GOT3 (cell line): ENCODE measurements around the gene F12.
"Not testable (repeated sequence)": the region's sequence is repeated elsewhere in the genome, so short reads cannot be mapped to it uniquely, and the experiment has no call there.

Experiments used
- DNase-seq: peaks from one replicate; lab custom pipeline; 2025; ENCODE audit warnings: mixed read lengths; lab: John Stamatoyannopoulos, UW

The F12 gene

DNA sequence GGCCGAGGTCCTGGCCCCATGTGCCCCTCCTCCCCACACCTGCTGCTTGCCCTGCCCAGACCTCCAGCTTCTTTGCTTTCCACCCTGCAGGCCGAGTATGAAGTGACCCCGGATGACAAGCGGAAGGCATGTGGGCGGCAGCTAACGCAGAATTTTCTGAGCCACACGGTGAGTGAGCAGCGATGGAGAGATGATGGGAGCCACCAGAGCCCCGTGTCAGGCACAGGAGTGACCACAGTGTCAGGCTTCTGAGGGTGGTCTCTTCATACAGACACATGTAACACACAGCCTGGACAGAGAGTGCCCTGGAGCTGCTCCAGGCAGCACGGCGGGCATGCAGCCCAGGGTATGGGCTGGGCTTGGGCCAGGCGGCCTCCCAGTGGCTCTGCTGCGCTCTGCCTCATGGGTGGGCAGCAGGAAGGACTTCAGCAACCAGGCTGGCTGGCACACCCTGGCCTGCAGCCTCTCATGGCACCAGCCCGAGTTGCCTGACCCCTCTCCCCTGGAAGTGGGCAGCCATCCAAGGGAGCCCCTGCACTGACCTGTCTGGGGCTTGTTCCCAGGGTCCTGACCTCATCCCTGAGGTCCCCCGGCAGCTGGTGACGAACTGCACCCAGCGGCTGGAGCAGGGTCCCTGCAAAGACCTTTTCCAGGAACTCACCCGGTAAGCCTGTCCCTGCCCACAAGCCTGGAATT is 22.9 kb upstream of the F12 start:
- DNase-seq = no peak

- DNase-seq = no peak
Measured at GRCh38 chr5:177431317-177432142, 22.2 kb upstream of the F12 start.

GRCh38 chr5:177430972-177431316 is 21.6 kb upstream of the F12 start:
- no peak for DNase-seq

DNA sequence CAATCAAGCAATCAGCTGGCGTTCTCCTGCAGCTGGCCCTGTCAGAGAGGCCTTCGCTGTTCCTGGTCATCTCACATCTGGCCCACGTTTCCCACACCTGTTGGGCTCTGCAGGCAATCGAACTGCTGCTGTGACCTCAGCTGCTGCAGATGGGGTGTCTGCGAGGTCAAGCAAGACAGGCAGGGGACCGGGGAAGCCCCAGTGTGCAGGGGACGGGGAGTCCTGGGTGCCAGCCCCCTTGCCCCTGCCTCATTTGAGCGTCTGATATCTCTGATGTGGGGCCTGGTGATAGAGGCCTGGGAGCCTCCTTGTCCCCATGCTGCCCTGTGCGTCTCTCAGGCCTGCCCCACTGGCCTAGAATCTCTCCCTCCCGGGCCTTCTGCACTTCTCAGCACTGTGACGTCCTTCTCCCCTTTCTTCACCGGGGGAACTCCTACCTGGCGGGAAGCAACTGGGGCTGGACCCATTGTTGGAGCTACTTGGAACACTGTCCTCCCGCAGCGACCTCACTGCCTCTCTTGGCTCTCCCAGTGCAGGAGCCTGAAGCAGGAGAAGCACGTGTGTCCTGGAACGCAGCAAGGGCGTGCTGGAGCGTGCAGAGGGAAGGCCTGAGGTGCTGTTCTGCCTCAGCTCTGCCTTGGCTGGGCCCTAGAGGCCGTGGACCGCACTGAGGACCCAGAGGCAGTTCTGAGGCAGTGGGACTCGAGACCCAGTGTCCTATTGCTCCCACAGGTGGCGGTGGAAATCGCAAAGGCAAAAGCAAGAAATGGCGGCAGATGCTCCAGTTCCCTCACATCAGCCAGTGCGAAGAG is 21.0 kb upstream of the F12 start:
- no peak for DNase-seq

- DNase-seq = no peak
Measured at GRCh38 chr5:177429248-177430040, 20.1 kb upstream of the F12 start.

DNA sequence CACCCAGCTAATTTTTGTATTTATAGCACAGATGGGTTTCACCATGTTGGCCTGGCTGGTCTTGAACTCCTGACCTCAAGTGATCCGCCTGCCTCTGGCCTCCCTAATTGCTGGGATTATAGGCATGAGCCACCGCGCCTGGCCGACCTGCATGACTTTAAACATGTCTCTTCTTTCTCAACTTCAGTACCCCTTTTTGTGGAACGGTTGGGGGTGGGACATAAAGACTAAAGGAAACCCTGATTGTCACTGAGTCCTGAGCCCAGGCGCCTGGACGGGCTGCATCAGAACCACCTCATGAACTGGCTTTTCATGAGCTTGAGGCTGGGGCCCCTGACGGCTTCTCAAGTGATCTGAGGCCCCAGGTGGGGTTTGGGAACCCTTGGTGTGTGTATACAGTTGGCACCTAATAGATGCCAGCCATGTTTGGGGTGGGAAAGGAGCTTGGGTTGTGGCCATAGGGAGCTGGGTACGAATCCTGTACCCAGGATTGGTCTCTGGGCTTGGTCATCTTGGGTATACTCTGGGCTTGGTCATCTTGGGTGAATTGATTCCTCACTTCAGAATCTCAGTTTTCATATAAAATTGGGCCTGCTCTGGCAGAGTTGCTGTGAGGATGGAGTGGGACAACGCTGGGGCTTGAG is 19.3 kb upstream of the F12 start:
- no peak for DNase-seq

DNA sequence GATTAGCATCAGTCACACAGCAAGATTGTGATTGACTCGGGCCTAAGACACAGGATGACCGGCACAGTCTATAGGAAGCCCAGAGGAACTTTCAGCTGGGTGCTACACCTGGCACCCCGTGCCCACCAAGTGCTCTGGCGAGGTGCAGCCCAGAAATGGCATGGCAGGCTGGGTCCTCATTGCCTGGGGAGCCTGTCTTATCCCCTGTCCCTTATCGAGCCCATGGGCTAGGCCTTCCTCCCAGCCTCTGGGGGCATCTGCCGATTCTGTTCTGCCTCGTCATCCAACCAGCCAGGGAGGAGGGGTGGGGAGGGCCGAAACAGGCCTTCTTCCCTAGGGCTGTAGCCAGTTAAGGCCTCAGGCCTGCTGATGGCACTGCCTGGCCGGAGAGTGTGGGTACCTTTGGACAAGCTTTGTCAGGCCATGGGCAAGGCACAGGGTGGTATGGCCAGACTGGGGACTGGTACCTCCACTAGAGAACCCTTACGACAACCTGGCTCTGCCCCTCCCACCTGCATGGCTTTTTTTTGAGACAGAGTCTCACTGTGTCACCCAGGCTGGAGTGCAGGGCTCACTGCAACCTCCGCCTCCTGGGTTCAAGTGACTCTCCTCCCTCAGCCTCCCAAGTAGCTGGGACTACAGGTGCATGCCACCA is 18.7 kb upstream of the F12 start:
- DNase-seq = no peak

- no peak for DNase-seq
Measured at GRCh38 chr5:177427211-177427822, 18.0 kb upstream of the F12 start.

DNA sequence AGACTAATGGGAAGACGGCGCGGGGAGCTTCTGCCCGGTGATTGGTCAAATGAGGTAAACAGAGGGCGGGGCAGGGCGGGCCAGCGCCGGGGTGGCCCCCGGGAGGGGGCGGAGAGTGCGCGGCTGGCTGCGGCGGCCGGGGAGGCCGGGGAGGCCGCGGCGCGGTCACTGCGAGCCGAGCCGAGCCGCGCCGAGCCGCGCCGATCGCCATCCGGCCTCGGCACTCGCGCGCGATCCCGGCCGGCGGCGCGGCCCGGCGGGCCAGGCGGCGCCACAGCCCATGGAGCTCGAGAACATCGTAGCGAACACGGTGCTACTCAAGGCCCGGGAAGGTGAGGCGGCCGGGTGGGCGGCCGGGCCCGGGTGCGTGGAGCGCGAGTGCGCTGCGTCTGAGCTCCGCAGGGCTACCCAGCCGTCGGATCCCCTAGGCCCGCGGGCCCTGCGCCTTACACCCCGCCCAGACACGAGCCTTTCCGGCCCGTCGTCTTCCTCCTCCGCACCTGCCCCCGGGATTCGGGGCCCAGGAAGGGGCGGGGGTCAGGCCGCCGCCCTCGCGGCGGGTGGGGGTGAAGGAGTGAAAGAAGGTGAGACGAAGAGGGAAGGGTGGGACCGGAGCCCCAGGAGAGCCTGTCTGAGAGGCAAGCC is 17.3 kb upstream of the F12 start, which contains the start of gene GRK6:
Gene GRK6 (plus strand): TSS at position 111 of the 645 bp plus-strand sequence. CDS start 170 bp downstream, at position 281.
- DNase-seq = no peak

GRCh38 chr5:177425801-177426565 is 16.6 kb upstream of the F12 start:
- DNase-seq = peak; percentile 99

GRCh38 chr5:177425196-177425800 is 15.9 kb upstream of the F12 start:
- DNase-seq = no peak

- no peak for DNase-seq
Measured at GRCh38 chr5:177423671-177424070, 14.3 kb upstream of the F12 start.

- DNase-seq = no peak
Measured at GRCh38 chr5:177421062-177421798, 11.9 kb upstream of the F12 start.

DNA sequence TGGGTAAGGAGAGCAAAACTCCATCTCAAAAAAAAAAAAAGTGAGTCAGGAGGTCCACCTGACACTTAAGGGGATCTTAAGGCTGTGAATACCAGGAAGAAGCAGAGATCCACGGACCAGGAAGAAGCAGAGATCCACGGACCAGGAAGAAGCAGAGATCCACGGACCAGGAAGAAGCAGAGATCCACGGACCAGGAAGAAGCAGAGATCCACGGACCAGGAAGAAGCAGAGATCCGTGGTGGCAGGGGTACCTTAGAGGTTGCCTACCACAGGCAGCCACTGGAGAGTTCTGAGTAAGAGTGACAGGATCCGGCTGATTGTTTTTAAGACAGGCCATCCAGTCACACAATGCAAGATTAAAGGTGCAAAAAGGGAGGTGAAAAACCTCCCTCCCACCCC is 11.1 kb upstream of the F12 start:
- not testable (repeated sequence) for DNase-seq

- no peak for DNase-seq
Measured at GRCh38 chr5:177419046-177419445, 9.7 kb upstream of the F12 start.

DNA sequence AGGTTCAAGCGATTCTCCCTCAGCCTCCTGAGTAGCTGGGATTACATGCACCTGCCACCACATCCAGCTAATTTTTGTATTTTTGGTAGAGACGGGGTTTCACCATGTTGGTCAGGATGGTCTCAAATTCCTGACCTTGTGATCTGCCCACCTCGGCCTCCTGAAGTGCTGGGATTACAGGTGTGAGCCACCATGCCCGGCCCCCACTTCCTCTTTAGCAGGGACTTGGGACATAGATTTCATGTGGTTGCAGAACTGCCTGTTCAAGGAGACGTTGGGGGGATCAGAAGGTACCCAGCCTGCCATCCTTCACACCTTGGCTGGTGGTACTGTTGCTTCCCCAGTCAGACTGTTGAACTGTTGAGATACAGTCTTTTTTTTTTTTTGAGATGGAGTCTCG is 7.7 kb upstream of the F12 start:
- DNase-seq = not testable (repeated sequence)

GRCh38 chr5:177414481-177414880 is 5.1 kb upstream of the F12 start:
- no peak for DNase-seq
